ENCODE data around the gene NALCN. TPM values are rescaled to one million over a fixed set of nuclear protein-coding genes. Genes with fewer than 3 reads are reported as not detected.

The NALCN gene
- total and polyA plus RNA-seq, 12 donors, result 1.4 to 8.3 (median 3.1) TPM

- TF ChIP-seq POLR2A (IDR thresholded peaks at IDR 0.05) (no peak), CTCF (IDR thresholded peaks at IDR 0.05) (no peak)
- Histone ChIP-seq H3K27ac (no peak overlapping the region), H3K27me3 (no peaks in the 10 kb centered on the region), H3K4me1 (replicated peaks in 1 of 2) (peaks cover 6 to 10% of the 10 kb centered on the region in 2 donors), H3K4me3 (no peak overlapping the region), H3K36me3 (replicated peaks in 1 of 2) (no peaks in the 10 kb centered on the region), H3K9me3 (replicated peaks in 1 of 3) (no peaks in the 10 kb centered on the region)
- no peak for DNase-seq
- intact Hi-C loops (cut with DNase I), result loop anchor here in 1 of 2 donors (10.0 kb wide), 1 partner anchor 310 kb away; no protein-coding TSS in a partner anchor
- 68 to 89% (median 78%) methylated on average over 2 of the region's 2 CpGs for WGBS, 4 donors
These were observed 38.5 kb upstream of the NALCN start for GRCh38 chr13:101454767-101455166.

- intact Hi-C loops (cut with DNase I), result loop anchor here in 1 of 2 donors (10.0 kb wide), 1 partner anchor 309 kb away; no protein-coding TSS in a partner anchor
- no peaks in the 10 kb centered on the region for H3K27me3 ChIP-seq
- TF ChIP-seq CTCF (IDR thresholded peaks at IDR 0.05) (peak in 3 of 6 experiments; percentile 23 to 62 (median 44)), POLR2A (IDR thresholded peaks at IDR 0.05) (no peak)
- 4 to 60% (median 23%) methylated on average over 1 to 41 of the region's 41 CpGs for WGBS, 4 donors
- peak overlapping the region in 3 of 4 donors; percentile 10 to 54 (median 49) for H3K4me3 ChIP-seq
- DNase-seq, result peak in 4 of 7 donors; percentile 13 to 30 (median 22)
- peaks cover 6 to 12% of the 10 kb centered on the region in 2 donors for H3K4me1 ChIP-seq (replicated peaks in 1 of 2)
- H3K9me3 ChIP-seq (replicated peaks in 1 of 3), result no peaks in the 10 kb centered on the region
- no peaks in the 10 kb centered on the region for H3K36me3 ChIP-seq (replicated peaks in 1 of 2)
- peak overlapping the region in 2 of 5 donors; percentile 12 to 33 for H3K27ac ChIP-seq
These were observed 37.5 kb upstream of the NALCN start for GRCh38 chr13:101453784-101454201.

GRCh38 chr13:101452519-101453485, 36.5 kb upstream of the NALCN start, which contains the start of gene ITGBL1:
ITGBL1 (plus strand) TSS chr13:101452675; CDS start chr13:101452834, 159 bp downstream.
- no peaks in the 10 kb centered on the region for H3K27me3 ChIP-seq
- no peak for TF ChIP-seq CTCF (IDR thresholded peaks at IDR 0.05)
- no peak for TF ChIP-seq POLR2A (IDR thresholded peaks at IDR 0.05)
- peak within 1 kb of the TSS in 2 of 4 donors; percentile 10 to 54 for H3K4me3 ChIP-seq
- H3K36me3 ChIP-seq (replicated peaks in 1 of 2), result no peaks in the 10 kb centered on the region
- DNase-seq, result peak in 1 of 7 donors; percentile 15
- whole genome bisulfite sequencing, 4 donors, result 65 to 75% (median 70%) methylated on average over 18 of the region's 18 CpGs
- peak within 1 kb of the TSS in 2 of 5 donors; percentile 12 to 33 for H3K27ac ChIP-seq
- intact Hi-C loops (cut with DNase I), result loop anchor here in 1 of 2 donors (10.0 kb wide), 1 partner anchor 308 kb away; no protein-coding TSS in a partner anchor
- peaks cover 6 to 12% of the 10 kb centered on the region in 2 donors for H3K4me1 ChIP-seq (replicated peaks in 1 of 2)
- H3K9me3 ChIP-seq (replicated peaks in 1 of 3), result no peaks in the 10 kb centered on the region

- no peak for DNase-seq
- Histone ChIP-seq H3K4me1 (replicated peaks in 1 of 2) (peaks cover 6 to 12% of the 10 kb centered on the region in 2 donors), H3K36me3 (replicated peaks in 1 of 2) (no peaks in the 10 kb centered on the region), H3K27me3 (no peaks in the 10 kb centered on the region), H3K9me3 (replicated peaks in 1 of 3) (no peaks in the 10 kb centered on the region), H3K4me3 (no peak overlapping the region), H3K27ac (no peak overlapping the region)
- intact Hi-C loops (cut with DNase I), result loop anchor here in 1 of 2 donors (10.0 kb wide), 1 partner anchor 307 kb away; no protein-coding TSS in a partner anchor
- TF ChIP-seq CTCF (IDR thresholded peaks at IDR 0.05) (no peak), POLR2A (IDR thresholded peaks at IDR 0.05) (no peak)
These were observed 35.3 kb upstream of the NALCN start for GRCh38 chr13:101451641-101452040.

Data from adrenal gland (tissue), 12 donors.